ENCODE data around the gene ESM1. TPM values are rescaled to one million over a fixed set of nuclear protein-coding genes. Genes with fewer than 3 reads are reported as not detected.
A peak's percentile ranks its signal among the peaks of the same experiment; 100 is the strongest.
"Not testable (repeated sequence)": the region's sequence is repeated elsewhere in the genome, so short reads cannot be mapped to it uniquely, and the experiment has no call there.

The ESM1 gene, protein sequence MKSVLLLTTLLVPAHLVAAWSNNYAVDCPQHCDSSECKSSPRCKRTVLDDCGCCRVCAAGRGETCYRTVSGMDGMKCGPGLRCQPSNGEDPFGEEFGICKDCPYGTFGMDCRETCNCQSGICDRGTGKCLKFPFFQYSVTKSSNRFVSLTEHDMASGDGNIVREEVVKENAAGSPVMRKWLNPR
- 141 and 157 TPM in 2 replicates for total RNA-seq

DNA sequence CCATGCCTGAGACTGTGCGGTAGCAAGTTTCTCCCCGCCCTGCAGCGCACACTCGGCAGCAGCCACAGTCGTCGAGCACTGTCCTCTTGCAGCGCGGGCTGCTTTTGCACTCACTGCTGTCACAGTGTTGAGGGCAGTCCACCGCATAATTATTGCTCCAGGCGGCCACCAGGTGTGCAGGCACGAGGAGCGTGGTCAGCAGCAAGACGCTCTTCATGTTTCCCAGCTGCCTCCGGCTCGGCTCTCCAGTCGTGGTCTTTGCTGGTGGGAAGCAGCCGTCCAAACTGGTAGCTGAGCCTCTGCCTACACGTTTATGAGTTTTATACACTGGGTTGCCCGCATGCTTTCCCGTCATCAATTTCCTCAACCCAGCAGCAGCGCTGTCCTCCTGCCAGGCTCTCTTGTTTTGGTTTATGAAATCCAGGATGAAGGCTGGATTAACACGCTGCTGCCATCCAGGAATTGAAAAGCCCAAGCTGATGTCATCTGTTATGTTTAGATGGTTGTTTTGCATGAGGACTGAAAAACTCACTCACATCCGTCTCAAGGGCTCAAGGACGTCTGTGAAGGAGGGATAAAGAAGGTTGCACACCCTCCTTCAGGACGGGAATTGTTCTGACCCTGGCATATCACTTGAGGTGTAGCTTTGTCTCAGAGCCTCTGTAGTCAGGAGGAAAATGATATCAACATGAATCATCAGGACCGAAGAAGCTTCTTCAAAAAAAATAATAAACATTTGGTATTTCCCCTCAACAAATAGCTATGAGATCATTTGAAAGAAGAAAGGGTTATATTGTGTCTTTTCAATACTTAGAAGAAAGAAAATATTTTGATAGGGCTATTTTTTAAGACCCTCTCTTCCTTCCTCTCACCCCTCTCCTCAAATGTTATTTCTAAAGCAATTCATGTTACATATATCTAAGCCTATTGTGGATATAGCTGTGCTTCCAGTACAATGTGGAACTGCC lies at the start of gene ESM1:
ESM1 (minus strand) TSS at position 293 of the 968 bp plus-strand sequence; CDS start at position 217, 76 bp downstream.
- peak; percentile 90 to 97 for DNase-seq (ENCODE audit: low read depth in 2 of 2)

DNA sequence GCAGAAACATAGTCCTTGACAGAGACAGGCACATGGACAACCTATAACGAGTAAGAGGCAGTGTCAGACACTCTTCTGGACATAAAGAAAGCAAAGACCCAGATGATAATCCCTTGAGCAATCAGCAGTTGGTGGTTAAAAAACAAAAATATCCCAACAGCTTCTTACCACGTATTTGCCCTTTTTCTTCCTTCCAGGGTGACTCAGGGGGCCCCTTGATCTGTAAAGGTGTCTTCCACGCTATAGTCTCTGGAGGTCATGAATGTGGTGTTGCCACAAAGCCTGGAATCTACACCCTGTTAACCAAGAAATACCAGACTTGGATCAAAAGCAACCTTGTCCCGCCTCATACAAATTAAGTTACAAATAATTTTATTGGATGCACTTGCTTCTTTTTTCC lies 48.2 kb upstream of the ESM1 start:
- DNase-seq (ENCODE audit: low read depth in 2 of 2) = no peak

DNA sequence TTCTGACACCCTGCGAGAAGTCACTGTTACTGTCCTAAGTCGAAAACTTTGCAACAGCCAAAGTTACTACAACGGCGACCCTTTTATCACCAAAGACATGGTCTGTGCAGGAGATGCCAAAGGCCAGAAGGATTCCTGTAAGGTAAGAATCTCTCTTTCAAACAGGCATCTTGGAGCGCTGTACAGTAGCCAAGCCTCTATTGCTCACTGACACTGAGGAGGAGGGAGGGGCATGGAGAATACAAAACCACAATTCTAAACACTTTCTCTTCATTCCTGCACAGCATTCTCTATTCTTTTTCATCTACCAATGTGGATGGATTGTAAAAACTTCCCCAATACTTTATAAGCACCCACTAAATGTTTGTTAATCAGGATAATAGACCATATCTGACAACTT lies 46.1 kb upstream of the ESM1 start:
- no peak for DNase-seq (ENCODE audit: low read depth in 2 of 2)

DNA sequence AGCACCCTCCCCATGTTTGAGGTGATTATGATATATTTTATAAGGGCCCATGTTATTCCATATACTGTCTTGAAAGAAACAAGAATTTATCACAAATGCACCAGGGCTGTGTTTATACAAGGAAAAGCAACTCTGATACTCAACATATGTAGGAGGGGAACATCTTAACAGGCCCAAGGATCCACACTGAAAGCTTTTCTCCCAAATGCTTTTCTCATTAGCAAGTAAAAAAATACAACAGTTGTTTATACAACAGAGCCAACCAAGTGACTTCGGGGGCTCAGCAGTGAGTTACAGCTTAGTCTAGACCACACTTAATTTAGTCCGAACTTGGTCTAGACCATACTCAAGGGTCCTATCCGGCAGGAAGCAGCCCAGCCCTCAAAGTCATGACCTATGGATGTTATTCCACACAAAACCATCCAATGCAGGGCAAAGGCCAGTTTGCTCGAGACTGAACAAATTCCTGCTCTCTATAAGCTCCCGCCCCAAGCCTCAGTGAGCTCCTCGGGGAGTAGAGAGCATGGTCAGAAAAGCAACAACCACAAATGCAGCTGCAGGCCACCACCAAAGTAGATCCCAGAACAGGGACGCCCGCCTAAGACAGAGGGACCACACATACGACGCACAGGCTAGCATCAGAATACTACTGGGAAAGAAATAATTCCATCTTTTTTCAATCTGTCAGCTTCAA lies 45.4 kb upstream of the ESM1 start:
- DNase-seq (ENCODE audit: low read depth in 2 of 2) = no peak

DNA sequence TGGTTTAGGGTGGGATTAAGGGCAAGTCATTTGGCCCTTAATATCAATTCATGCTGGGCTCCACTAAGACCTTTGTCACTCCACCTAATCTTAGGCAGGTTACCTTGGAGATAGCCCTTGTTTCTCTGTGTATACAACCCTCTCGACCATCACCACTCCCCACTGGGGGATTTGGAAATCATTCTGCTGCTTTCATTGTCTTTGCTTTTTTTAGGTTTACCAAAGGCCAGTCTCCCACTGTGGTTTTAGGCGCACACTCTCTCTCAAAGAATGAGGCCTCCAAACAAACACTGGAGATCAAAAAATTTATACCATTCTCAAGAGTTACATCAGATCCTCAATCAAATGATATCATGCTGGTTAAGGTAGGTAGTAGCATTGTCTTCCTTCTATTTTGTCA lies 44.8 kb upstream of the ESM1 start:
- no peak for DNase-seq (ENCODE audit: low read depth in 2 of 2)

DNA sequence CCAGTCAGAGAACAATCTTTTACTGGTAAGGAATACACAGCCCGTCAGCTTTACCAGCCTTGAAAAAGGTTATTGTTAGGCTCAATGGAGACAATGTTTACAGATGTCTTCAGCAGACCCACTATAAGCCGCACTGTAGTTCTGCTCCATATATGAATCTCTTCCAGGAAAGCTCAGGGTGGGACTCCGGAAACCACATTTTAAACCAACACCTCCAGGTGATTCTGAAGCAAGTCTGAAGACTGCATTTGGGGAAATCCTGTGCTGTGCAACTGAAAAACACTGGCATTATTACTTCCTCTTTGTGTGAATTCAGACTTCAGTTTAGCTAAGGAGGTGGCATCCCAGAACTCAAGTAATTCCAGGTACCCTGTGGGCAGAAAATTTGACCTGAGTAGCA lies 42.2 kb upstream of the ESM1 start:
- DNase-seq (ENCODE audit: low read depth in 2 of 2) = no peak

DNA sequence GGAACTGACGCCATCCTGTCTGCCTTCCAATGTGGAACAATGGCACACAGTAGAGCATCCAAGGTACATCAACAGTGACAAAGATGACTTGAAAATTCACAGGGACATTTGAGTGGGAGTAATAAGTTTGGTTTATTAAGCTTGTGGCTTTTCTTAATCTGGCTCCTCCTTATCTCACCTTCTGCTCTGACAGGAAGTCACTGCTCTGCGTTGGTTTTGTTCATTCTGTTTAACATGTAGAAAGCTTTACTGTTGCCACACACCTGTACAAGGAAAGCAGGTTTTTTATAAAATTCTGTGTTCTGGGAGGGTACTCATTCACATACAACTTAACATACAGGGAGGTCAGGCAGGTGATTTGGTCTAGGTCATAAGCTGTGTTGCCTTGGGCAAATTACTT lies 37.1 kb upstream of the ESM1 start:
- no peak for DNase-seq (ENCODE audit: low read depth in 2 of 2)

DNA sequence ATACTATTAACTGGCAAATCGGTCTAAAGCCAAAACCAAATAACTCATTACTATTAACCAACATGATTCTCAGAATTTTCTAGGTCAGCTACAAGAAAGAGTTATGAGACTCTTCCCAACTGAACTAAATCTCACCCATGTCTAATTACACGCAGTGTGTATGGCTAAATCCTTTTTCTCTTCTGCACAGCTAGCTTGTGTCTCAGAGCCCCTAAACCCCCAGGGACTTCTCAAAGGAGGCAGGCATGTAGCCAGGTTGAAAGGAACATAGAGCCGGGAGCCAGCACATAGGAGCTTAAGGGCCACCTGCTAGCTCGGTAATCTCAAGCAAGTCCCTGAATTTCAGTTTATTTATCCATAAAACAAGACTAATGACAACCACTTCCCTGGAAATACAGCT lies 36.4 kb upstream of the ESM1 start:
- no peak for DNase-seq (ENCODE audit: low read depth in 2 of 2)

DNA sequence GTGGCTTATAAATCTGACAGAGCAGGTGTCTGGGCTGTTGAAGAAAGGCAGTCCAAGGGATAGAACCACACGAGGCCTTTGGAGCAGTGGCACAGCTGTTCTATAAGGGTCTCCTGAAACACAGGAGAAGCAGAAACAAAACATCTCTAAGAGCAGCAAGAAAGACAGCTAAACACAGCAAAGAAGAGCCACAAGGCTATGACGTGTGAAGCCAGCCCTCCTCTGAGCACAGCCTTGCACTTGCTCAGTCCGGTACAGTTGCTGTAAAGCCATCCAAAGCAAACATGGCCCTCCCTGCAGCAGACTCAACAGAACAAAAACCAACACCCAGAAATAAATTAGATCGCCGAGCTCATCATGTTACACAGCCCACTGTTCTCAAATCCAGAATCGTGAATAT lies 36.0 kb upstream of the ESM1 start:
- no peak for DNase-seq (ENCODE audit: low read depth in 2 of 2)

DNA sequence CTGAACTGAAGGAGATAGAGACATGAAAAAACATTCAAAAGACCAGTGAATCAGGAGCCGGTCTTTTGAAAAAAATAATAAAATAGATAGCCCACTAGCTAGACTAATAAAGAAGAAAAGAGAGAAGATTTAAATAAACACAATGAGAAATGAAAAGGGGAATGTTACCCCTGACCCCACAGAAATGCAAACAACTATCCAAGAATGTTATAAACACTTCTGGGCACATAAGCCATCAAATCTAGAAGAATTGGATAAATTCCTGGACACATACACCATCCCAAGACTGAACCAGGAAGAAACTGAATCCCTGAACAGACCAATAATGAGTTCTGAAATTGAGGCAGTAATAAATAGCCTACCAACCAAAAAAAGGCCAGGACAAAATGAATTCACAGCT lies 24.8 kb upstream of the ESM1 start:
- DNase-seq (ENCODE audit: low read depth in 2 of 2) = not testable (repeated sequence)

DNA sequence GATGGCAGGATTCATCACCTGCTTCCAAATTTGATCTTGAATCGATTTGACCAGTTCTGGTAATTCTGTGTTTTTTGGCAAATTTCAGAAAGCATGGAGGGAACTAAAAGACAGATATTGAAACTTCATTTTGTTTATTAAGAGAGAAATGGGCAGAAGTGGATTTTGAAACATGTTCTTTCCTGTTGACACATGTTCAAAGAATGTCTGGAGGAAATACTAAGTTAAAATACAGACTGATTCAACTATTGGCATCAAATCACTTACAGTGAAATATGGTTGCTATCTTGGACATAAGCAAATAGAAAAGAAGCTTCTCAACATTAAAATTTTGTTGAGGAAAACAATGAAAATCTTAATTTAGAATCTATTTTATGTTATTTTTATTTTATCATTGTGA lies 19.3 kb upstream of the ESM1 start:
- peak in 1 of 2 donors; percentile 73 for DNase-seq (ENCODE audit: low read depth in 2 of 2)

DNA sequence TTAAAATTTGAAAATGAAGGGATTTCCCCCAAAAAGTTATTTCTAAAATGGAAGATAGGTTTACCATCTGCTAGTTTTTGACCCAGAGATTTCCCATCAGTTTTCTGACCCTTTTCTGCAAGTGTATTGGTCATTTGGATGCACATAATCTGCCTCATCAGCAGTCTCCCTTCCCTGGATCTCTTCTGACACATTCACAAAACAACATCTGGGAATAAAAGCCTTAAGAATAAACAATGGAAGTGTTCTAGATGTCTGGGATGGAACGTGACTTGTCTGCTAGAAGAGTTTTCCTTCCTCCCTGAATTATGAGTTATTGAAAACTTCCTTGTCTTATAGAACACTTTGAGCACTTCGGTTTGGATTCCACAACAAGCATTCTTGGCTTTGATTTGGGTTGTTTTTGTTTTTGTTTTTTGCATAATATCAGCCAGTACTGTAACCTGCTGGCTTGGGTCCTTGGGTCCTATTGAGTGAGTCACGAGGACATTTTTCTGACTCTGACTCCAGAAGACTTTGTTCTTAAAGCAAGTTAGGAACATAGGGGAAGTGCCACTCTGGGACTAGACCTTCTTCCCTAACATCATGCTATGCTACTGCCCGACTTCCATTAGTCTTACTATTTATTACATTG lies 18.2 kb upstream of the ESM1 start:
- peak in 1 of 2 donors; percentile 52 for DNase-seq (ENCODE audit: low read depth in 2 of 2)

DNA sequence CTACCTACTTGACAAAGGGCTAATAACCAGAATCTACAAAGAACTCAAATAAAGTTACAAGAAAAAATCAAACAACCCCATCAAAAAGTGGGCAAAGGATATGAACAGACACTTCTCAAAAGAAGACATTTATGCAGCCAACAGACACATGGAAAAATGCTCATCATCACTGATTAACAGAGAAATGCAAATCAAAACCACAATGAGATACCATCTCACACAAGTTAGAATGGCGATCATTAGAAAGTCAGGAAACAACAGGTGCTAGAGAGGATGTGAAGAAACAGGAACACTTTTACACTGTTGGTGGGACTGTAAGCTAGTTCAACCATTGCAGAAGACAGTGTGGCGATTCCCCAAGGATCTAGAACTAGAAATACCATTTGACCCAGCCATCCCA lies 16.8 kb upstream of the ESM1 start:
- DNase-seq (ENCODE audit: low read depth in 2 of 2) = not testable (repeated sequence)

DNA sequence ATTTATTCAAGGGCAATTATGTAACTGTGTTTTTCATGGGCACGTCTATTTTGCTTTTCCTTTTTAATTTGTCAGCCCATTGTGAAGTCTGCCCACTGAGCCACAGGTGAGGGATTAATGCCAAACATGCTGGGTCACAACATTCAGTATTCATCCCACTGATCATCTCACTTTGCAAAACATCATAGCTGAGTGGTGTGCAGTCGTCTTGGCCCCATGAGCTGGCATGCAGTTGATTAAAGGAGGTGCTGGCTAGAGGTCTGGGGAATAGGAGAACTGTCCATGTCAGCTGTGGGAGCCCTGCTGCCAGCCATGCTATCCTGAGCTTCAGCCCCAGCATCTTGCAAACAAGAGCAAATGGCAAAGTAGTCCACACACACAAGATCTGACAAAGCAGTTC lies 11.7 kb upstream of the ESM1 start:
- DNase-seq (ENCODE audit: low read depth in 2 of 2) = no peak

DNA sequence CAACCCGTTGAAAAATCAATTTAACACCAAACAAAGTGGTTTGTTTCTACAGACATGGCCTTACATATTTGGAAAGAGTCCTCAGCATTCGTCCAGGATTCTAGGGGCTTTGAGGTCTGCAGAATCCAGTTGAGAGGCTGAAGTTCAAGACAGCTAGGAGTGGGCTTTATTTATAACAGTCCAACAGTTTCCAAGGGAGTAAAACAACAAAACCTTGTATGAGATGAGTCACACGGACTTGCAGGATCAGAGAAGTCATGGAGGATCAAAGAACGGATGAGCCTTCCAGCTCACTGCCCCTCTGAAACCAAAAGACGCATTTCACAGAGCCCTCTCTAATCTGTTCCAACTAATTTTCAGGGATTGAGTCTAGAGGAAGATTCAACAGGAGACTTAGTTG lies 11.1 kb upstream of the ESM1 start:
- peak in 1 of 2 donors; percentile 76 for DNase-seq (ENCODE audit: low read depth in 2 of 2)

DNA sequence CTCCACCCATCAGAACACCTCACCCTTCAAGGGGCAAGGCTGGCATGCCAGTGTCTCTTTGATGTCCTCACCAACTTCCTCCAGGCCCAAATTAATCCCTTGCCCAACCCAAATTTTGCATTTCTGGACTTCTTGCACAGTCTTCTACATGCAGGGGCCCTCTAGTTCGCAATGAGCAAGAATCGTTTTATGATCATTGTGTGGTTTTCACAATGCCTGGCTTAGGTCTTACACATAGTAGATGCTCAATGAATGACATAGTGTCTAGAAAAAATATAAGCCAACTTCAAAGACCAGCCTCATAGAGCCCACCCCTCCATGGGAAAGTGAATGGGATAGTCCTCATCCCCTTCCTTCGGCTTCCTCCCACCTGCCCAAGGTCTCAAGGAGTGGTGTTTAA lies 9.8 kb upstream of the ESM1 start:
- DNase-seq (ENCODE audit: low read depth in 2 of 2) = no peak

DNA sequence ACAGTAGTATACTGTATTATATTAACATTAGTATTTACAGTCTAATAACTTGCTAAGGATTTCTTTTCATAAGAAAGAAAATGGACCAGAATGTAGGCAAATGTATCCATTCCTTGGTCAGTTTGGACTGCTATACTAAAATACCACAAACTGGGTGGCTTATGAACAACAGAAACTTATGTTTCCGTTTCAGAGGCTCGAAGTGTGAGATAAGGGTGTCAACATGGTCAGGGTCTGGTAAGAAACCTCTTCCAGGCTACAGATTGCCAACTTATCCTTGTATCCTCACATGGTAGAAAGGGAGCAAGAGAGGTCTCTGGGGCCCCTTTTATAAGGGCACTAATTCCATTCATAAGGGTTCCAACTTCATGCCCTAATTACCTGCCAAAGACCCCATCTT lies 9.2 kb upstream of the ESM1 start:
- DNase-seq (ENCODE audit: low read depth in 2 of 2) = no peak

DNA sequence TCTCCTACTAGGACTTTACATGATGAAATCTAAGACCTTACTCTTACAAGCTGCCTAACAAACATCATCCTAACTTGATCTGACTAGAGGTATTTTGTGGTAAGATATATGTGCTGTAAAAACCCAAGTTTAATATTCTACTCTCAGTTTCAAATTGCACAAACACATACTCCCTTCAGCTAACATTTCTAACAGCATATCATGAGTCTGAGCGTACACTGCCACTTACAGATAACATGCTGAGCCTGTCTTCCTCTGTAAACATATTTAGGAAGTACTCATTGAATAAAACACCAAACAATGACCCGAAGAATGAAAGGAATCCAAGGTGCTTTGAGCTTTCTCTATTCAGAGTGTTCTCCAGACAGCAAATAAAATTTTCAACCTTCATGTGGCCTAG lies 7.9 kb upstream of the ESM1 start:
- DNase-seq (ENCODE audit: low read depth in 2 of 2) = peak in 1 of 2 donors; percentile 63

DNA sequence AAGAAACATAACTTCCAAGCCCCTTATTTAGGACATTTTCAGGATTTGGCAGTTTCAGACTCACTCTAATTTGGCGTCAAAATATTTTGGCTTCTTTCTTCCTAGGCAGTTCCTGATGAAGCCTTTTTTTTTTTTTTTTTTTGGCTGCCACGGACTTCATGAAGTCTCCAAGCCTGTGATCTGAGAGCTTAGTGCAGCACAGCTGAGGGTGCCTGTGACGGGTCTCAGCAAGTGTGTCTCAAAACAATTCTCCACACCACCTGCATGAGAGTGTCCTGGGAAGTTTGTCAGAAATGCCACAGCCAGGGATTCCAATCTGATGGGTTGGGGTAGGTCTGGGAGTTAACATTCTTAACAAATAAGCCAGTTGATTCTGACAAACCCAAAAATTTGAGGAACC lies 6.0 kb upstream of the ESM1 start:
- DNase-seq (ENCODE audit: low read depth in 2 of 2) = no peak

DNA sequence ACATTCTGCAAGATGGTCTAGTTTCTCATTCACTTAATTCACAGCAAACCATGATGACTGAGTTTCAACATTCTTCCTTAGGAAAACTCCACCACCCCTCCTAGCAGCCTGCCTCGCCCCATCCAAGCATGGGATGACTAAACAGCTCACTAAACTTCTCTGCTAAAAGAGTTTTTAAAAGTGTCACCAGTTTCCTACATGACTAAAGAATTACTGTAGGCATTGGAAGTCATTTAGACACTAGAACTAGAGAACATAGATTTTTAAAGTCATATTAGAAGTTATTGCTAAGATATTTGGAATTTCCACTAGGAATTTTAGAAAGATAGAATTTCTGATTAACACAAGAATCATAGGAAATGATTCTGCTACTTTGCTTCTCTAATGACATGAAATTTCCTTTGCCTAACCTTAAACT lies 5.5 kb upstream of the ESM1 start:
- peak in 1 of 2 donors; percentile 58 for DNase-seq (ENCODE audit: low read depth in 2 of 2)

DNA sequence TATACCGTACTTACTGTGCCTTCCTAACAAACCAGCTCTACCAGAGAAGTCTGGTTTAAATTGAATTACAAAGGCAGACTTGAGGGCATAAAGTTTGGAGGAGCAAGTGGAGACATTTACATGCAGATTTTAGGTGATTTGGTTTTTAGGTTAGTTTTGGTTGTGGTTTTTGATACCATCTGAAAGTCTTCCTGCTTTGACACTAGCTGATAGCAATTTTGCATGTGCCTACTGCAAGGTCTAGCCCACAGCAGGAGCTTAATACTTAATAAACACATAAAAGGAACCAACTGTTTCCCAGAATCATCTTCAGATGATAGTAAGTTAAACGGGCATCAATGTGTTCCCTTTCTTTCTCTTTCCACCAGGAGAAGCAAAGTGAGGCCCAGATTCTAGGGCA lies 3.4 kb upstream of the ESM1 start:
- no peak for DNase-seq (ENCODE audit: low read depth in 2 of 2)

DNA sequence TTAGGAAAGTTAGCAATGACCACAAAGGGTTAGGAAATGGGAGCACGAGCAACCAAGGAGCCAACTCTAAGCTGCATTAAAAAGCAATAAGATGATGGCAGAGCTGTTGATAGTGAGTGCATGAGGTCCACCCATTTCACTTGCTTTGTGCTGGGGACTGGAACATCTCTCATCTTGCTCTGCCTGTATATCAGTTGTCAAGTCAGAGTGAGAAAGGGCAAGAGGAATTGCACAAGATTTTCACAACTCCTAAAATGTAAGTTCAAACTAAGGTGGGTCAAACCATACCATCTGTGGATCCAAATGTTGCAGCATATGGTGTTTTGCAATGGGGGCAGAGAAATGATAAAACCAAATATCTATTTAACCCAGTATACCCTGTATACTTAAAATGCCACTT lies 2.8 kb upstream of the ESM1 start:
- DNase-seq (ENCODE audit: low read depth in 2 of 2) = no peak

Measured in lung microvascular endothelial cell (primary cell).